Neural progenitor cell (in vitro differentiated cells): Measurements from ENCODE around the gene ESYT2. TPM values are rescaled to one million over a fixed set of nuclear protein-coding genes. Genes with fewer than 3 reads are reported as not detected.

Source experiments
- DNase-seq: peaks from one replicate; pipeline ENCODE4 v3.0.0-alpha.2; 2016; ENCODE audit warnings: low spot score
- H2AFZ ChIP-seq: fragments of 200-600 bp; sonication (generic); replicated peaks from 2 replicates; pipeline ENCODE4 v1.6.1; 2016; ENCODE audit warnings: antibody characterized with exemption
- H3F3A ChIP-seq: fragments of 200-600 bp; sonication (generic); 2 replicates; pipeline ENCODE4 v1.6.1; 2016; ENCODE audit warnings: antibody characterized with exemption, low read depth
- H3K27ac ChIP-seq: fragments of 200-600 bp; sonication (generic); 2 replicates; pipeline ENCODE4 v1.5.1; 2016; ENCODE audit warnings: mild to moderate bottlenecking
- H3K27me3 ChIP-seq: fragments of 200-600 bp; sonication (generic); 2 replicates; pipeline ENCODE4 v1.6.1; 2016; ENCODE audit warnings: mild to moderate bottlenecking, moderate library complexity
- H3K36me3 ChIP-seq: fragments of 200-600 bp; sonication (generic); 2 replicates; pipeline ENCODE4 v1.5.1; 2016
- H3K4me1 ChIP-seq: fragments of 200-600 bp; sonication (generic); 2 replicates; pipeline ENCODE4 v1.6.1; 2016; ENCODE audit warnings: mixed run types
- H3K4me2 ChIP-seq: fragments of 200-600 bp; sonication (generic); 2 replicates; pipeline ENCODE4 v1.6.1; 2016
- H3K4me3 ChIP-seq: fragments of 200-600 bp; sonication (generic); 2 replicates; pipeline ENCODE4 v1.5.1; 2016
- H3K79me2 ChIP-seq: fragments of 200-600 bp; sonication (generic); 2 replicates; pipeline ENCODE4 v1.6.1; 2016; ENCODE audit warnings: low read depth
- H3K9ac ChIP-seq: fragments of 200-600 bp; sonication (generic); 2 replicates; pipeline ENCODE4 v1.6.1; 2016
- H3K9me3 ChIP-seq: fragments of 200-600 bp; sonication (generic); 2 replicates; pipeline ENCODE4 v1.5.1; 2016; ENCODE audit warnings: low read depth
- H4K20me1 ChIP-seq: fragments of 200-600 bp; sonication (generic); 2 replicates; pipeline ENCODE4 v1.6.1; 2016; ENCODE audit warnings: low read depth
- H3K27ac Mint-ChIP-seq: 3 replicates; pipeline ENCODE4 v1.8.0; 2021; ENCODE audit warnings: mixed read lengths
- H3K27me3 Mint-ChIP-seq: 2 replicates; pipeline ENCODE4 v1.8.0; 2022; ENCODE audit warnings: low read depth, mild to moderate bottlenecking, inconsistent platforms, moderate library complexity, mixed read lengths; ENCODE audit not compliant: insufficient read depth
- H3K36me3 Mint-ChIP-seq: 3 replicates; pipeline ENCODE4 v1.8.0; 2021; ENCODE audit warnings: mixed read lengths
- H3K4me1 Mint-ChIP-seq: 3 replicates; pipeline ENCODE4 v1.8.0; 2021; ENCODE audit warnings: mixed read lengths
- H3K4me3 Mint-ChIP-seq: 3 replicates; pipeline ENCODE4 v1.8.0; 2021; ENCODE audit warnings: mild to moderate bottlenecking, moderate library complexity, mixed read lengths
- H3K9me3 Mint-ChIP-seq: 3 replicates; pipeline ENCODE4 v1.8.0; 2020; ENCODE audit warnings: mixed read lengths
- CTCF ChIP-seq: fragments of 200-600 bp; sonication (generic); IDR thresholded peaks from 2 replicates; pipeline ENCODE4 v1.5.1; 2017; ENCODE audit warnings: antibody characterized with exemption, mild to moderate bottlenecking
- EZH2 ChIP-seq: fragments of 200-600 bp; sonication (generic); IDR thresholded peaks from 2 replicates; pipeline ENCODE4 v1.6.1; 2017; ENCODE audit warnings: antibody characterized with exemption, mild to moderate bottlenecking, moderate library complexity
- EZH2phosphoT487 ChIP-seq: fragments of 200-600 bp; sonication (generic); IDR thresholded peaks from 2 replicates; pipeline ENCODE4 v1.6.1; 2017; ENCODE audit warnings: antibody characterized with exemption
- total RNA-seq: library from RNA; depleted of rRNA; stranded (reverse); fragments of >200 nt; gene quantifications from 2 replicates; pipeline ENCODE4 v1.2.3, GENCODE V29; 2015; ENCODE audit warnings: low replicate concordance

Gene ESYT2
- total RNA-seq, 1 donor from 2014 or later, result 33.4 TPM

- Histone ChIP-seq H3K27ac (no peak overlapping the region), H3K9me3 (no peaks in the 10 kb centered on the region), H3K27me3 (no peaks in the 10 kb centered on the region), H2AFZ (no peak overlapping the region), H3K4me3 (no peak overlapping the region), H3K36me3 (peaks cover 7% of the 10 kb centered on the region), H3F3A (no peaks in the 10 kb centered on the region), H3K4me1 (no peaks in the 10 kb centered on the region), H3K9ac (no peak overlapping the region), H3K79me2 (no peaks in the 10 kb centered on the region), H4K20me1 (no peaks in the 10 kb centered on the region), H3K4me2 (no peak overlapping the region)
- peaks cover 29% of the 10 kb centered on the region for H3K36me3 Mint-ChIP-seq
- H3K4me1 Mint-ChIP-seq, result peaks cover 2% of the 10 kb centered on the region
- H3K27me3 Mint-ChIP-seq, result no peaks in the 10 kb centered on the region
- no peak overlapping the region for H3K4me3 Mint-ChIP-seq
- no peaks in the 10 kb centered on the region for H3K9me3 Mint-ChIP-seq
- no peak for TF ChIP-seq EZH2
- no peak for TF ChIP-seq CTCF
- TF ChIP-seq EZH2phosphoT487, result no peak
- DNase-seq, result no peak
- no peak overlapping the region for H3K27ac Mint-ChIP-seq
These were observed 93.4 kb downstream of the ESYT2 start for GRCh38 chr7:158735935-158736334.

- Histone ChIP-seq H3F3A (no peaks in the 10 kb centered on the region), H3K9me3 (no peaks in the 10 kb centered on the region), H3K4me1 (no peaks in the 10 kb centered on the region), H3K36me3 (peaks cover 7% of the 10 kb centered on the region), H3K9ac (no peak overlapping the region), H3K27ac (no peak overlapping the region), H3K27me3 (no peaks in the 10 kb centered on the region), H3K4me3 (no peak overlapping the region), H2AFZ (no peak overlapping the region), H3K4me2 (no peak overlapping the region), H4K20me1 (no peaks in the 10 kb centered on the region), H3K79me2 (no peaks in the 10 kb centered on the region)
- H3K27me3 Mint-ChIP-seq, result no peaks in the 10 kb centered on the region
- H3K27ac Mint-ChIP-seq, result no peak overlapping the region
- H3K4me3 Mint-ChIP-seq, result no peak overlapping the region
- no peak for TF ChIP-seq EZH2phosphoT487
- no peak for TF ChIP-seq EZH2
- no peak for TF ChIP-seq CTCF
- H3K9me3 Mint-ChIP-seq, result no peaks in the 10 kb centered on the region
- peaks cover 24% of the 10 kb centered on the region for H3K36me3 Mint-ChIP-seq
- DNase-seq, result no peak
- peaks cover 10% of the 10 kb centered on the region for H3K4me1 Mint-ChIP-seq
These were observed 94.4 kb downstream of the ESYT2 start for GRCh38 chr7:158734861-158735260.

DNA sequence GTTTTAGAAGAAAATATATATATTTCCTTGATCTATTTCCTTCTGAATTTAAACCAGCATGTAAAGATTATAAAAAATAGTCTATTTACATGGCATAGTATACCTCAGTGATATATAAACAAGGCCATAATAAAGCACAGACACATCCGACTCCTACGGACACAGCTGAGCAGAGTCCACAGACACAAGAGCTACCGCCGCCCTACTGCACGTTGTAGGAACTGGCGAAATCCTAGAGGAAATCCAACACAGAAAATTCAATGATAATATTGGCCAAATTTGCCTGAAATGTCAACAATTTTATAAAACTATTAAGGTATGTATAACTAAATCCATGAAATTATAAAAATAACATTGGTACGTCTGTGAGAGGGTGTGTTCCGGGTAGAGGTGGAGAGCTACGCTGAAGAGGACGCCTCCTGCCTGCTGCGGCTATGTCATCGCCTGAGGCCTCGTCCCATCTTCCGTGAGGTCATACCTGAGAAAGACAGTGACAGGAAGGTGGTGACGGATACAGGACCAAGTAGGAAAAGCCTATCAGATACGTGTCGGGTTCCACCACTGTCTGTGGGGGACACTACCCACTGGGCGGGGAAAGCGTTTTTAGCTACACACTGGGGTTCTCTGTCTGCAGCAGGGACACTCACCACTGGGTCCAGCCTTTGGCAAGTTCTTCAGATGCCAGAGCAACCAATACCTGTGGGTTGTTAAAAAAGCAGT, 95.4 kb downstream of the ESYT2 start:
- H3K36me3 ChIP-seq, result peaks cover 7% of the 10 kb centered on the region
- H4K20me1 ChIP-seq, result no peaks in the 10 kb centered on the region
- H2AFZ ChIP-seq, result no peak overlapping the region
- no peaks in the 10 kb centered on the region for H3K9me3 Mint-ChIP-seq
- no peak overlapping the region for H3K9ac ChIP-seq
- peaks cover 2% of the 10 kb centered on the region for H3K27me3 Mint-ChIP-seq
- no peak overlapping the region for H3K4me3 ChIP-seq
- H3K4me1 ChIP-seq, result no peaks in the 10 kb centered on the region
- no peaks in the 10 kb centered on the region for H3K9me3 ChIP-seq
- H3K4me1 Mint-ChIP-seq, result peaks cover 10% of the 10 kb centered on the region
- no peaks in the 10 kb centered on the region for H3K79me2 ChIP-seq
- no peak overlapping the region for H3K4me3 Mint-ChIP-seq
- H3K36me3 Mint-ChIP-seq, result peaks cover 25% of the 10 kb centered on the region
- H3K27ac Mint-ChIP-seq, result no peak overlapping the region
- TF ChIP-seq EZH2phosphoT487, result no peak
- no peak for TF ChIP-seq EZH2
- peak; percentile 15 for TF ChIP-seq CTCF
- no peak for DNase-seq
- H3F3A ChIP-seq, result no peaks in the 10 kb centered on the region
- no peak overlapping the region for H3K27ac ChIP-seq
- no peak overlapping the region for H3K4me2 ChIP-seq
- H3K27me3 ChIP-seq, result no peaks in the 10 kb centered on the region
